ENCODE data around the gene HACD3. TPM values are rescaled to one million over a fixed set of nuclear protein-coding genes. Genes with fewer than 3 reads are reported as not detected.

The HACD3 gene
- total and polyA plus RNA-seq, 2 of the 13 experiments (the other 11 are each of a cell fraction or from before 2014, with no cell fraction given) = 73.6 to 161 TPM

GRCh38 chr15:65541231-65541820 lies 11.1 kb downstream of the HACD3 start (continued):
- TF ChIP-seq ESRRA (CRISPR knock-in tag; IDR thresholded peaks at IDR 0.05; ENCODE audit: low read depth) (no peak), SATB2 (CRISPR knock-in tag; IDR thresholded peaks at IDR 0.05) (no peak)

- H3K79me2 ChIP-seq (ENCODE audit: insufficient read depth, low read length) = peaks cover 82% of the 10 kb centered on the region
- intact Hi-C loops (cut with micrococcal nuclease; ENCODE audit: unreplicated experiment) = no loop called here
- in situ Hi-C loops (cut with HindIII; ENCODE audit: extremely low pct_ligation_motif_present, low pct_unique_long_range_greater_than_20kb) = no loop called here
- no peak for ATAC-seq
- H3K4me1 ChIP-seq (ENCODE audit: insufficient read depth, low read length) = peaks cover 35% of the 10 kb centered on the region
- no peaks in the 10 kb centered on the region for H3K9me3 ChIP-seq (ENCODE audit: low read length)
- ChIA-PET CTCF (ENCODE audit: low intra/inter-chr PET ratio, low total read pairs) (no interaction called here), POLR2A (no interaction called here)
- no peak overlapping the region for H3K9ac ChIP-seq (ENCODE audit: insufficient read depth, low read depth, low read length)
- no peak overlapping the region for H2AFZ ChIP-seq (ENCODE audit: low read length)
- no peaks in the 10 kb centered on the region for H3K27me3 ChIP-seq (ENCODE audit: control insufficient read depth in 1 of 2, insufficient read depth in 2 of 2, low read length in 2 of 2)
- BruUV-seq (replicated peaks) = no TSS peak
- no peak overlapping the region for H3K27ac ChIP-seq (ENCODE audit: extremely low read length, insufficient read depth, low read length)
- DNase-seq (ENCODE audit: low spot score) = no peak
- peaks cover 9% of the 10 kb centered on the region for H4K20me1 ChIP-seq (ENCODE audit: insufficient read depth, low read length)
- no peak overlapping the region for H3K4me2 ChIP-seq (ENCODE audit: low read depth, low read length)
- TF ChIP-seq CSRNP2 (CRISPR knock-in tag; conservative IDR thresholded peaks at IDR 0.05; ENCODE audit: low read depth) (no peak), MXD4 (CRISPR knock-in tag; IDR thresholded peaks at IDR 0.05) (no peak), TBL1XR1 (IDR thresholded peaks at IDR 0.05; ENCODE audit: borderline replicate concordance, low read length, partially characterized antibody) (no peak), HNRNPL (IDR thresholded peaks at IDR 0.05; ENCODE audit: low read depth, low read length) (no peak), SETDB1 (CRISPR knock-in tag; IDR thresholded peaks at IDR 0.05; ENCODE audit: borderline replicate concordance) (no peak)
- FAIRE-seq = no peak
- peaks cover 0 to 4% of the 10 kb centered on the region in 2 experiments; a peak in 2 of 5 replicates for H3K36me3 ChIP-seq (replicated peaks in 1 of 2; ENCODE audit: control insufficient read depth in 1 of 2, insufficient read depth in 2 of 2, low read length in 2 of 2)
- H3K4me3 ChIP-seq (replicated peaks in 1 of 3; ENCODE audit: insufficient read depth in 1 of 3, low read depth in 2 of 3, low read length in 3 of 3) = no peak overlapping the region
Measured at GRCh38 chr15:65547841-65548240, 17.6 kb downstream of the HACD3 start.

Measured in HepG2 (cell line).